Mesothelial cell of epicardium (in vitro differentiated cells): ENCODE results near the gene ATXN7L3B. TPM values are rescaled to one million over a fixed set of nuclear protein-coding genes. Genes with fewer than 3 reads are reported as not detected.

Experiments
- DNase-seq, 2 experiments: peaks; one replicate each; pipeline ENCODE4 v3.0.0; 2021; ENCODE audit warnings: low spot score in 2 of 2; ENCODE audit not compliant: unreplicated experiment in 2 of 2
- H3K27ac Mint-ChIP-seq: 2 replicates; pipeline ENCODE4 v1.8.0; 2021; ENCODE audit warnings: mixed read lengths
- H3K27me3 Mint-ChIP-seq: 2 replicates; pipeline ENCODE4 v1.8.0; 2021; ENCODE audit warnings: low read depth, mixed read lengths
- H3K36me3 Mint-ChIP-seq: 2 replicates; pipeline ENCODE4 v1.8.0; 2021; ENCODE audit warnings: mixed read lengths
- H3K4me1 Mint-ChIP-seq: 2 replicates; pipeline ENCODE4 v1.8.0; 2021; ENCODE audit warnings: mixed read lengths
- H3K4me3 Mint-ChIP-seq: 2 replicates; pipeline ENCODE4 v1.8.0; 2021; ENCODE audit warnings: mild to moderate bottlenecking, moderate library complexity, mixed read lengths
- H3K9me3 Mint-ChIP-seq: 2 replicates; pipeline ENCODE4 v1.8.0; 2021; ENCODE audit warnings: mixed read lengths
- total RNA-seq: library from RNA; stranded (reverse); gene quantifications from 3 replicates; pipeline ENCODE4 v1.2.1, GENCODE V29; 2021
- TF ChIP-seq, protein P1 (sequence below): fragments of 200-600 bp; sonication (generic); IDR thresholded peaks from one replicate; pipeline ENCODE4 v1.5.0; 2021; ENCODE audit warnings: antibody characterized with exemption; ENCODE audit not compliant: unreplicated experiment

The ATXN7L3B gene
- total RNA-seq, 1 donor from 2014 or later: 73.5 TPM

DNA sequence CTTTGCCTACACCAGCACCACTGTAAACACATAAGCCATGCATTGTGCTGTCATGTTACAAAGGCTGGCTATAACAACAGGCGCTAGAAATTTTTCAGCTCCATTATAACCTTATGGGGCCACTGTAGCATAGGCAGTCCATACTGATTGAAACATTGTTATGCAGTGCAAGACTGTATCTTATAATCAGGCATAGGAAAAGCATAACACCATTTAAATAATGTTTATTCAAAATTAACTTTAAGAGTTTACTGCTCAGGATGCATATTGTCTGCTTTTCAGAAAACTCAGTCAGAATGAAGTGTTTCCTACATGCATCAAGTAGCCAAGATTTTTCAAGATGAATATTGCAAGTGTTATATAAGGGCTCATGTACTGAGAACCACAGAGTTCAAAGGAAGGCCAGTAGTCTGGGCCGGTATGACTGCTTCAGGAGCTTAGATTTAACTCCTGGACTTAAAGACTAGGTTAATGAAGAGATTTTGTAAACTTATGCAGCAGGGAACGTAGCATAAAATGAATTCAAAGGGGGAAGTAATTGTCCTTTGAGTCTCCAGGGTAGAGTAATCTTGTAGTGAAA lies 46.9 kb downstream of the ATXN7L3B start:
- Mint-ChIP-seq H3K9me3 (peaks cover 1% of the 10 kb centered on the region), H3K4me3 (no peak overlapping the region), H3K27me3 (no peaks in the 10 kb centered on the region), H3K27ac (peak overlapping the region; percentile 78), H3K4me1 (peaks cover 25% of the 10 kb centered on the region), H3K36me3 (no peaks in the 10 kb centered on the region)
- TF ChIP-seq, protein P1, sequence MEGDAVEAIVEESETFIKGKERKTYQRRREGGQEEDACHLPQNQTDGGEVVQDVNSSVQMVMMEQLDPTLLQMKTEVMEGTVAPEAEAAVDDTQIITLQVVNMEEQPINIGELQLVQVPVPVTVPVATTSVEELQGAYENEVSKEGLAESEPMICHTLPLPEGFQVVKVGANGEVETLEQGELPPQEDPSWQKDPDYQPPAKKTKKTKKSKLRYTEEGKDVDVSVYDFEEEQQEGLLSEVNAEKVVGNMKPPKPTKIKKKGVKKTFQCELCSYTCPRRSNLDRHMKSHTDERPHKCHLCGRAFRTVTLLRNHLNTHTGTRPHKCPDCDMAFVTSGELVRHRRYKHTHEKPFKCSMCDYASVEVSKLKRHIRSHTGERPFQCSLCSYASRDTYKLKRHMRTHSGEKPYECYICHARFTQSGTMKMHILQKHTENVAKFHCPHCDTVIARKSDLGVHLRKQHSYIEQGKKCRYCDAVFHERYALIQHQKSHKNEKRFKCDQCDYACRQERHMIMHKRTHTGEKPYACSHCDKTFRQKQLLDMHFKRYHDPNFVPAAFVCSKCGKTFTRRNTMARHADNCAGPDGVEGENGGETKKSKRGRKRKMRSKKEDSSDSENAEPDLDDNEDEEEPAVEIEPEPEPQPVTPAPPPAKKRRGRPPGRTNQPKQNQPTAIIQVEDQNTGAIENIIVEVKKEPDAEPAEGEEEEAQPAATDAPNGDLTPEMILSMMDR: no peak
- DNase-seq: no peak

DNA sequence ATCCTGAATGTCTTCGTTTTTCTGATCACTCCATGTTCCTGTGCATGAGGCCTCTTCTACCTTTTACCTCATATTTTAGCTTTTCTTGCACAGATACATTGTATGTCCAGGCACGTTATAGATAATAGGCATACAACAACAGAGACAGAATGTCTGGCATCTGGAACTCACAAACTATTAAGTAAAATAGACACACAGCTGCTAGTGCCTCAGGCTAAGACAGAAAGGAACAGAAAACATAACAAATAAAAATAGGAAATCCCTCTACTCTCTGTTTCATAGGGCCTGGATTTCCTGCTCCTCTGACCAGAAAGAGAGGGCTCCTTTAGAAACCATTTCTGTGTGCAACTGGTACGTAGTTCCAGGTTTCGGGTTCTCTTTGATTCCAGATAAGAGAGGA lies 48.6 kb downstream of the ATXN7L3B start:
- DNase-seq: no peak
- Mint-ChIP-seq H3K27me3 (no peaks in the 10 kb centered on the region), H3K4me3 (no peak overlapping the region), H3K36me3 (no peaks in the 10 kb centered on the region), H3K27ac (peak overlapping the region; percentile 35), H3K4me1 (peaks cover 22% of the 10 kb centered on the region), H3K9me3 (peaks cover 3% of the 10 kb centered on the region)
- TF ChIP-seq, protein P1: no peak
